Liver (tissue), 9 donors: ENCODE results near the gene PRDM12. TPM values are rescaled to one million over a fixed set of nuclear protein-coding genes. Genes with fewer than 3 reads are reported as not detected.
A peak's percentile ranks its signal among the peaks of the same experiment; 100 is the strongest.

ENCODE experiments used
- DNase-seq: peaks from one replicate; pipeline ENCODE4 v3.0.0-alpha.2; 2017; ENCODE audit warnings: low spot score
- H3K27ac ChIP-seq, 2 donors: one replicate each; pipeline ENCODE4 v1.7.0; 2013; ENCODE audit warnings: inconsistent platforms in 2 of 2, low read length in 2 of 2, control low read depth in 1 of 2, low read depth in 1 of 2, mild to moderate bottlenecking in 1 of 2
- H3K27me3 ChIP-seq, 4 donors: one replicate each; pipeline versions ENCODE4 v1.6.1 to v1.7.0; 2013; ENCODE audit warnings: low read length in 3 of 4, inconsistent platforms in 1 of 4, mild to moderate bottlenecking in 1 of 4, moderate library complexity in 1 of 4; ENCODE audit not compliant: control insufficient read depth in 4 of 4, insufficient read depth in 4 of 4
- H3K36me3 ChIP-seq, 4 donors: one replicate each; pipeline versions ENCODE4 v1.6.1 to v1.7.0; 2013; ENCODE audit warnings: low read length in 3 of 4, mild to moderate bottlenecking in 3 of 4, low read depth in 1 of 4, moderate library complexity in 1 of 4; ENCODE audit not compliant: control insufficient read depth in 4 of 4, insufficient read depth in 3 of 4
- H3K4me1 ChIP-seq, 4 donors: one replicate each; pipeline versions ENCODE4 v1.6.1 to v1.7.0; 2013; ENCODE audit warnings: low read length in 3 of 4, mild to moderate bottlenecking in 3 of 4, moderate library complexity in 1 of 4; ENCODE audit not compliant: control insufficient read depth in 4 of 4, insufficient read depth in 4 of 4
- H3K4me3 ChIP-seq, 3 donors: one replicate each; pipeline versions ENCODE4 v1.6.1 to v1.7.0; 2013; ENCODE audit warnings: low read length in 3 of 3, control low read depth in 1 of 3, low read depth in 1 of 3, mild to moderate bottlenecking in 1 of 3
- H3K9ac ChIP-seq, 2 donors: one replicate each; pipeline ENCODE4 v1.7.0; 2013; ENCODE audit warnings: low read length in 2 of 2, mild to moderate bottlenecking in 2 of 2, moderate library complexity in 2 of 2, control low read depth in 1 of 2, low read depth in 1 of 2
- H3K9me3 ChIP-seq, 4 donors: one replicate each; pipeline versions ENCODE4 v1.6.1 to v1.7.0; 2013; ENCODE audit warnings: low read length in 3 of 4; ENCODE audit not compliant: control insufficient read depth in 4 of 4
- CTCF ChIP-seq: fragments of 150-350 bp; IDR thresholded peaks from 2 replicates; pipeline ENCODE4 v1.5.1; 2017; ENCODE audit warnings: improper control_type of control experiment, low read depth, low read length; ENCODE audit not compliant: missing input control
- EGR1 ChIP-seq, 2 donors: IDR thresholded peaks; 2 replicates each; pipeline ENCODE4 v1.6.1; 2016 to 2018; ENCODE audit warnings: antibody characterized with exemption in 2 of 2, low read depth in 2 of 2
- FOXA1 ChIP-seq: IDR thresholded peaks from 2 replicates; pipeline ENCODE4 v1.6.1; 2016; ENCODE audit warnings: antibody characterized with exemption
- FOXA2 ChIP-seq: IDR thresholded peaks from 2 replicates; pipeline ENCODE4 v1.6.1; 2016; ENCODE audit warnings: antibody characterized with exemption
- GABPA ChIP-seq, 2 donors: IDR thresholded peaks in 1 of 2; conservative IDR thresholded peaks in 1 of 2; 2 replicates each; pipeline ENCODE4 v1.6.1; 2016; ENCODE audit warnings: antibody characterized with exemption in 2 of 2, mild to moderate bottlenecking in 1 of 2, moderate library complexity in 1 of 2
- HNF4A ChIP-seq, 2 donors: conservative IDR thresholded peaks; 2 replicates each; pipeline ENCODE4 v1.6.1; 2016; ENCODE audit warnings: antibody characterized with exemption in 2 of 2, mild to moderate bottlenecking in 2 of 2
- HNF4G ChIP-seq: IDR thresholded peaks from 2 replicates; pipeline ENCODE4 v1.6.1; 2016; ENCODE audit warnings: antibody characterized with exemption
- JUND ChIP-seq, 2 donors: IDR thresholded peaks; 2 replicates each; pipeline ENCODE4 v1.6.1; 2016; ENCODE audit warnings: antibody characterized with exemption in 2 of 2
- MAX ChIP-seq: IDR thresholded peaks from 2 replicates; pipeline ENCODE4 v1.6.1; 2016; ENCODE audit warnings: antibody characterized with exemption
- NR2F2 ChIP-seq: IDR thresholded peaks from 2 replicates; pipeline ENCODE4 v1.6.1; 2016; ENCODE audit warnings: antibody characterized with exemption
- RAD21 ChIP-seq, 2 donors: IDR thresholded peaks; 2 replicates each; pipeline ENCODE4 v1.6.1; 2016; ENCODE audit warnings: antibody characterized with exemption in 2 of 2, mild to moderate bottlenecking in 2 of 2
- RXRA ChIP-seq, 2 donors: IDR thresholded peaks; 2 replicates each; pipeline ENCODE4 v1.6.1; 2017 to 2018; ENCODE audit warnings: antibody characterized with exemption in 2 of 2, mild to moderate bottlenecking in 1 of 2
- SP1 ChIP-seq: IDR thresholded peaks from 2 replicates; pipeline ENCODE4 v1.6.1; 2018; ENCODE audit warnings: antibody characterized with exemption, mild to moderate bottlenecking
- TAF1 ChIP-seq: conservative IDR thresholded peaks from 2 replicates; pipeline ENCODE4 v1.6.1; 2016; ENCODE audit warnings: antibody characterized with exemption, mild to moderate bottlenecking
- YY1 ChIP-seq: IDR thresholded peaks from 2 replicates; pipeline ENCODE4 v1.6.1; 2016; ENCODE audit warnings: antibody characterized with exemption, mild to moderate bottlenecking
- WGBS: extraction: QIAGEN DNeasy Blood & Tissue Kit; methylation state at CpG from one replicate; pipeline ENCODE4 v1.1.7; 2013; 5-methylcytosine and 5-hydroxymethylcytosine counted together
- polyA plus RNA-seq, 2 donors: library from polyadenylated mRNA; stranded (reverse) in 1 of 2; unstranded in 1 of 2; fragments of 200-250 nt in 1 of 2; fragments of >200 nt in 1 of 2; fragmentation: Nextera tagmentation in 1 of 2; extraction: Ambion mirVana in 1 of 2; gene quantifications; one replicate each; pipeline versions ENCODE4 v1.2.1 to v1.2.3, GENCODE V29; 2013 to 2015
- total RNA-seq, 2 donors: library from RNA; depleted of rRNA; stranded (reverse); fragments of >200 nt; gene quantifications; one replicate each; pipeline ENCODE4 v1.2.3, GENCODE V29; 2014
- TF ChIP-seq, protein P1 (sequence below): IDR thresholded peaks from 2 replicates; pipeline ENCODE4 v1.6.1; 2016; ENCODE audit warnings: antibody characterized with exemption
- TF ChIP-seq, protein P2 (sequence below): IDR thresholded peaks from 2 replicates; pipeline ENCODE4 v1.6.1; 2016; ENCODE audit warnings: antibody characterized with exemption
- TF ChIP-seq, protein P3 (sequence below): IDR thresholded peaks from 2 replicates; pipeline ENCODE4 v1.6.1; 2016; ENCODE audit warnings: antibody characterized with exemption, mild to moderate bottlenecking
- donor health status: healthy.
- donor health status: healthy.
- donor health status: healthy.
- donor health status: healthy.
- donor health status: healthy.

The PRDM12 gene
- total and polyA plus RNA-seq, 4 donors = 0.02 TPM; not detected in 3

DNA sequence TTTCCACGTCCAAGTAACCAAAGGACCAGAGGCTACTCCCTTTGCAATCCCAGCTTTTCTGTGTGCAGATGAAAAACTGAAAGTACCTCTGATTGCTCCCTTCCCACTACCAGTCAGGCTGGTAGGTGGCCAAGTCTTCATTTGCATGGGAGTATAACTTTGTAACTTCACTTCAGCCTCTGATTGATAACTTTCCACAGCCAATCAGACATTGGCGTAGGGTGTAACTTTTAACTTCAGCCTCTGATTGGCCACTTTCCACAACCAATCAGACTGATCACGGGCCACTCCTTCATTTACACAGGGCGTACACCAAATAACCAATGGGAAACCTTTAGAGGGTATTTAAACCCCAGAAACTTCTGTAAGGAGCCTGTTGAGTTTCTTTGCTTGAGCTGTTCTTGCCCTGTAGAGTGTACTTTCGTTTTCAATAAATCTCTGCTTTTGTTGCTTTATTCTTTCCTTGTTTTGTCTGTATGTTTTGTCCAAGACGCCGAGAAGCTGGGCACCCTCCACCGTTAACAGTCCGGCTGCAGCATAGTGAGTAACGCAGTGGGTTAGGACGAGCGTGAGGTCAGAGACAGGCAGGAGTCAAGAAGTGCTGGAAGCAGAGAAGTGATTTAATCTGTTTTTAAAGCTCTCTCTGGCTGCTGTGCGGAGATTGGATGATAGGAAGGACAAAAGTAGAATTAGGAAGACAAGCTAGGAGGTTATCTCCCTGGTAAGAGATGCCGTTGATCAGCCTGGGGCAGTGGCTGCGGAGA lies 25.7 kb downstream of the PRDM12 start:
- Histone ChIP-seq H3K4me3 (peak overlapping the region in 2 of 3 donors; percentile 13 to 37), H3K9ac (peak overlapping the region in 1 of 2 donors; percentile 28), H3K27me3 (no peaks in the 10 kb centered on the region), H3K9me3 (peaks cover 0 to 3% (median 0%) of the 10 kb centered on the region in 4 donors), H3K4me1 (peaks cover 0 to 20% (median 10%) of the 10 kb centered on the region in 4 donors), H3K27ac (peak overlapping the region; percentile 8 to 44), H3K36me3 (no peaks in the 10 kb centered on the region)
- DNase-seq = no peak
- TF ChIP-seq SP1 (peak; percentile 52), HNF4G (no peak), EGR1 (IDR thresholded peaks at IDR 0.05; ENCODE audit: low read depth in 2 of 2) (no peak), HNF4A (conservative IDR thresholded peaks at IDR 0.05) (no peak), RAD21 (IDR thresholded peaks at IDR 0.05) (no peak), TAF1 (peak; percentile 85), CTCF (no peak), MAX (no peak), RXRA (IDR thresholded peaks at IDR 0.05) (no peak), YY1 (peak; percentile 48), GABPA (IDR thresholded peaks at IDR 0.05 in 1 of 2, conservative IDR thresholded peaks at IDR 0.05 in 1 of 2) (no peak), NR2F2 (no peak), JUND (IDR thresholded peaks at IDR 0.05) (no peak), FOXA1 (peak; percentile 21), FOXA2 (peak; percentile 46)
- TF ChIP-seq, protein P1, sequence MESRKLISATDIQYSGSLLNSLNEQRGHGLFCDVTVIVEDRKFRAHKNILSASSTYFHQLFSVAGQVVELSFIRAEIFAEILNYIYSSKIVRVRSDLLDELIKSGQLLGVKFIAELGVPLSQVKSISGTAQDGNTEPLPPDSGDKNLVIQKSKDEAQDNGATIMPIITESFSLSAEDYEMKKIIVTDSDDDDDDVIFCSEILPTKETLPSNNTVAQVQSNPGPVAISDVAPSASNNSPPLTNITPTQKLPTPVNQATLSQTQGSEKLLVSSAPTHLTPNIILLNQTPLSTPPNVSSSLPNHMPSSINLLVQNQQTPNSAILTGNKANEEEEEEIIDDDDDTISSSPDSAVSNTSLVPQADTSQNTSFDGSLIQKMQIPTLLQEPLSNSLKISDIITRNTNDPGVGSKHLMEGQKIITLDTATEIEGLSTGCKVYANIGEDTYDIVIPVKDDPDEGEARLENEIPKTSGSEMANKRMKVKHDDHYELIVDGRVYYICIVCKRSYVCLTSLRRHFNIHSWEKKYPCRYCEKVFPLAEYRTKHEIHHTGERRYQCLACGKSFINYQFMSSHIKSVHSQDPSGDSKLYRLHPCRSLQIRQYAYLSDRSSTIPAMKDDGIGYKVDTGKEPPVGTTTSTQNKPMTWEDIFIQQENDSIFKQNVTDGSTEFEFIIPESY = no peak
- TF ChIP-seq, protein P2, sequence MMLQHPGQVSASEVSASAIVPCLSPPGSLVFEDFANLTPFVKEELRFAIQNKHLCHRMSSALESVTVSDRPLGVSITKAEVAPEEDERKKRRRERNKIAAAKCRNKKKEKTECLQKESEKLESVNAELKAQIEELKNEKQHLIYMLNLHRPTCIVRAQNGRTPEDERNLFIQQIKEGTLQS = no peak
- TF ChIP-seq, protein P3, sequence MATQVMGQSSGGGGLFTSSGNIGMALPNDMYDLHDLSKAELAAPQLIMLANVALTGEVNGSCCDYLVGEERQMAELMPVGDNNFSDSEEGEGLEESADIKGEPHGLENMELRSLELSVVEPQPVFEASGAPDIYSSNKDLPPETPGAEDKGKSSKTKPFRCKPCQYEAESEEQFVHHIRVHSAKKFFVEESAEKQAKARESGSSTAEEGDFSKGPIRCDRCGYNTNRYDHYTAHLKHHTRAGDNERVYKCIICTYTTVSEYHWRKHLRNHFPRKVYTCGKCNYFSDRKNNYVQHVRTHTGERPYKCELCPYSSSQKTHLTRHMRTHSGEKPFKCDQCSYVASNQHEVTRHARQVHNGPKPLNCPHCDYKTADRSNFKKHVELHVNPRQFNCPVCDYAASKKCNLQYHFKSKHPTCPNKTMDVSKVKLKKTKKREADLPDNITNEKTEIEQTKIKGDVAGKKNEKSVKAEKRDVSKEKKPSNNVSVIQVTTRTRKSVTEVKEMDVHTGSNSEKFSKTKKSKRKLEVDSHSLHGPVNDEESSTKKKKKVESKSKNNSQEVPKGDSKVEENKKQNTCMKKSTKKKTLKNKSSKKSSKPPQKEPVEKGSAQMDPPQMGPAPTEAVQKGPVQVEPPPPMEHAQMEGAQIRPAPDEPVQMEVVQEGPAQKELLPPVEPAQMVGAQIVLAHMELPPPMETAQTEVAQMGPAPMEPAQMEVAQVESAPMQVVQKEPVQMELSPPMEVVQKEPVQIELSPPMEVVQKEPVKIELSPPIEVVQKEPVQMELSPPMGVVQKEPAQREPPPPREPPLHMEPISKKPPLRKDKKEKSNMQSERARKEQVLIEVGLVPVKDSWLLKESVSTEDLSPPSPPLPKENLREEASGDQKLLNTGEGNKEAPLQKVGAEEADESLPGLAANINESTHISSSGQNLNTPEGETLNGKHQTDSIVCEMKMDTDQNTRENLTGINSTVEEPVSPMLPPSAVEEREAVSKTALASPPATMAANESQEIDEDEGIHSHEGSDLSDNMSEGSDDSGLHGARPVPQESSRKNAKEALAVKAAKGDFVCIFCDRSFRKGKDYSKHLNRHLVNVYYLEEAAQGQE = peak; percentile 69
- 61% methylated on average over 15 of the region's 15 CpGs for WGBS
